NCI-H510A treated with DMSO at 0.1 percent for 48 hours (cell line): ENCODE data around the gene DHX34.
"Not testable (repeated sequence)": the region's sequence is repeated elsewhere in the genome, so short reads cannot be mapped to it uniquely, and the experiment has no call there.

ENCODE experiments used
- DNase-seq: peaks from one replicate; lab custom pipeline; 2025; lab: John Stamatoyannopoulos, UW

Gene DHX34

GRCh38 chr19:47370045-47370611 lies 21.0 kb downstream of the DHX34 start:
- DNase-seq: no peak

- DNase-seq: no peak
These were observed 22.1 kb downstream of the DHX34 start for GRCh38 chr19:47371261-47371660.

GRCh38 chr19:47372603-47373002 lies 23.5 kb downstream of the DHX34 start:
- no peak for DNase-seq

- DNase-seq: no peak
These were observed 24.4 kb downstream of the DHX34 start for GRCh38 chr19:47373246-47374240.

GRCh38 chr19:47374876-47375693 lies 26.0 kb downstream of the DHX34 start:
- no peak for DNase-seq

GRCh38 chr19:47375694-47376588 lies 26.8 kb downstream of the DHX34 start:
- no peak for DNase-seq

GRCh38 chr19:47376589-47377144 lies 27.6 kb downstream of the DHX34 start:
- no peak for DNase-seq

- no peak for DNase-seq
These were observed 28.1 kb downstream of the DHX34 start for GRCh38 chr19:47377208-47377701.

- no peak for DNase-seq
These were observed 28.7 kb downstream of the DHX34 start for GRCh38 chr19:47377801-47378200.

GRCh38 chr19:47378246-47378645 lies 29.1 kb downstream of the DHX34 start:
- DNase-seq: no peak

- no peak for DNase-seq
These were observed 30.3 kb downstream of the DHX34 start for GRCh38 chr19:47379381-47379938.

GRCh38 chr19:47380559-47380958 lies 31.4 kb downstream of the DHX34 start:
- no peak for DNase-seq

GRCh38 chr19:47381121-47381520 lies 32.0 kb downstream of the DHX34 start:
- no peak for DNase-seq

- DNase-seq: no peak
These were observed 32.7 kb downstream of the DHX34 start for GRCh38 chr19:47381653-47382279.

GRCh38 chr19:47383890-47384289 lies 34.8 kb downstream of the DHX34 start:
- not testable (repeated sequence) for DNase-seq

GRCh38 chr19:47384533-47384932 lies 35.4 kb downstream of the DHX34 start:
- not testable (repeated sequence) for DNase-seq

GRCh38 chr19:47386582-47386981 lies 37.5 kb downstream of the DHX34 start:
- DNase-seq: not testable (repeated sequence)

- DNase-seq: not testable (repeated sequence)
These were observed 38.5 kb downstream of the DHX34 start for GRCh38 chr19:47387623-47388022.

GRCh38 chr19:47388721-47389120 lies 39.6 kb downstream of the DHX34 start:
- not testable (repeated sequence) for DNase-seq

GRCh38 chr19:47389150-47389556 lies 40.0 kb downstream of the DHX34 start:
- no peak for DNase-seq
